K562 (cell line): Measurements from ENCODE around the gene NFAM1. TPM values are rescaled to one million over a fixed set of nuclear protein-coding genes. Genes with fewer than 3 reads are reported as not detected.
A peak's percentile ranks its signal among the peaks of the same experiment; 100 is the strongest.

Experiments used
- ATAC-seq: fragments of 200-7000 bp; cut with Tn5 transposase; 3 replicates; pipeline ENCODE4 v1.9.1; 2020; ENCODE audit warnings: moderate library complexity
- BruUV-seq: library from RNA; stranded (reverse); fragments of 400-500 nt; replicated peaks from 2 replicates; lab custom pipeline; 2021; lab: Mats Ljungman, UMichigan
- CTCF ChIA-PET: fragments of 300-600 bp; formaldehyde crosslinking; extraction: SDS; loops from one replicate; lab custom pipeline; 2021; ENCODE audit warnings: low intra/inter-chr PET ratio; lab: Yijun Ruan, JAX
- POLR2A ChIA-PET: fragments of 300-600, 350-650 bp; sonication (Branson Sonifier 250); formaldehyde crosslinking; extraction: SDS; loops from one replicate; lab custom pipeline; 2021; ENCODE audit warnings: antibody characterized with exemption, inconsistent platforms; lab: Yijun Ruan, JAX
- DNase-seq, 4 experiments: peaks; one replicate each; pipeline versions ENCODE4 v3.0.0 to v3.0.0-alpha.2; 2011 to 2018; ENCODE audit warnings: low spot score in 3 of 4, mixed read lengths in 3 of 4; ENCODE audit errors: extremely low read depth in 1 of 4
- FAIRE-seq: peaks from 2 replicates; lab custom pipeline; 2011; peaks lifted over from hg19 to GRCh38; lab: Jason Lieb, UNC
- H2AFZ ChIP-seq: 2 replicates; pipeline ENCODE4 v1.6.0; 2011; ENCODE audit warnings: low read depth, low read length, control low read depth, inconsistent platforms
- H3K27ac ChIP-seq: fragments of 200-600 bp; 3 replicates; pipeline ENCODE4 v1.8.0; 2011; ENCODE audit warnings: low read depth, mild to moderate bottlenecking, control low read depth, inconsistent platforms, low read length, moderate library complexity, mixed read lengths; ENCODE audit errors: extremely low read depth
- H3K27me3 ChIP-seq, 2 experiments: fragments of 300-600 bp in 1 of 2; 2 replicates in 1 of 2; 3 replicates in 1 of 2; pipeline versions ENCODE4 v1.6.0 to v1.8.0; 2011; ENCODE audit warnings: inconsistent platforms in 2 of 2, low read length in 2 of 2, mild to moderate bottlenecking in 1 of 2, mixed read lengths in 1 of 2, moderate library complexity in 1 of 2; ENCODE audit not compliant: control insufficient read depth in 2 of 2, insufficient read depth in 2 of 2
- H3K36me3 ChIP-seq: fragments of 300-600 bp; 3 replicates; pipeline ENCODE4 v1.8.0; 2011; ENCODE audit warnings: mild to moderate bottlenecking, low read length, inconsistent platforms; ENCODE audit not compliant: control insufficient read depth, insufficient read depth
- H3K4me1 ChIP-seq, 2 experiments: fragments of 200-600 bp in 1 of 2; replicated peaks in 1 of 2; 2 replicates in 1 of 2; 3 replicates in 1 of 2; pipeline versions ENCODE4 v1.5.1 to v1.8.0; 2011; ENCODE audit warnings: inconsistent platforms in 2 of 2, low read length in 2 of 2, mild to moderate bottlenecking in 1 of 2, mixed read lengths in 1 of 2, moderate library complexity in 1 of 2; ENCODE audit not compliant: control insufficient read depth in 2 of 2, insufficient read depth in 2 of 2
- H3K4me2 ChIP-seq: 2 replicates; pipeline ENCODE4 v1.6.1; 2011; ENCODE audit warnings: low read length, control low read depth, inconsistent platforms, mixed read lengths; ENCODE audit not compliant: insufficient read depth
- H3K4me3 ChIP-seq: fragments of 200-600 bp; sonication (generic), shearing (Covaris generic); 2 replicates; pipeline ENCODE4 v1.5.1; 2016; ENCODE audit warnings: control low read depth, inconsistent platforms
- H3K79me2 ChIP-seq: fragments of 200-600 bp; 3 replicates; pipeline ENCODE4 v1.8.0; 2011; ENCODE audit warnings: low read length, inconsistent platforms; ENCODE audit not compliant: control insufficient read depth, insufficient read depth
- H3K9ac ChIP-seq, 2 experiments: 2 replicates each; pipeline versions ENCODE4 v1.6.0 to v1.6.1; 2011; ENCODE audit warnings: low read depth in 2 of 2, low read length in 2 of 2, control low read depth in 1 of 2, inconsistent platforms in 1 of 2, mild to moderate bottlenecking in 1 of 2, mixed read lengths in 1 of 2; ENCODE audit not compliant: insufficient read depth in 1 of 2
- H3K9me1 ChIP-seq: one replicate; pipeline ENCODE4 v1.6.0; 2011; ENCODE audit warnings: inconsistent platforms, mild to moderate bottlenecking, low read length, moderate library complexity; ENCODE audit not compliant: control insufficient read depth, insufficient read depth
- H3K9me3 ChIP-seq: replicated peaks from 2 replicates; pipeline ENCODE4 v1.5.1; 2011; ENCODE audit warnings: low read depth, low read length, inconsistent platforms; ENCODE audit not compliant: control insufficient read depth, insufficient read depth
- H4K20me1 ChIP-seq: replicated peaks from 2 replicates; pipeline ENCODE4 v1.6.1; 2011; ENCODE audit warnings: low read length, inconsistent platforms, mixed read lengths; ENCODE audit not compliant: control insufficient read depth, insufficient read depth
- BRCA1 ChIP-seq, 2 experiments: fragments of 450-650 bp in 1 of 2; sonication (generic) in 1 of 2; formaldehyde crosslinking in 1 of 2; IDR thresholded peaks; 2 replicates each; pipeline versions ENCODE4 v1.5.0 to v1.6.1; 2017 to 2020; ENCODE audit warnings: mild to moderate bottlenecking in 1 of 2, missing genetic modification reagents in 1 of 2
- CREM ChIP-seq: IDR thresholded peaks from 2 replicates; pipeline ENCODE4 v1.6.1; 2014; ENCODE audit warnings: antibody characterized with exemption, low read depth
- EHMT2 ChIP-seq: fragments of 450-650 bp; IDR thresholded peaks from 2 replicates; pipeline ENCODE4 v1.6.1; 2018; ENCODE audit warnings: antibody characterized with exemption
- GABPA ChIP-seq: fragments of 200-800 bp; sonication (Bioruptor generic); conservative IDR thresholded peaks from 2 replicates; pipeline ENCODE4 v1.6.1; 2016; ENCODE audit warnings: low read depth, missing genetic modification characterization, missing compliant biosample characterization
- GTF2F1 ChIP-seq: IDR thresholded peaks from 2 replicates; pipeline ENCODE4 v1.6.1; 2011; ENCODE audit warnings: low read depth, low read length, improper control_type of control experiment
- LEF1 ChIP-seq: fragments of 450-650 bp; IDR thresholded peaks from 2 replicates; pipeline ENCODE4 v1.6.1; 2016; ENCODE audit warnings: mild to moderate bottlenecking
- MXI1 ChIP-seq: IDR thresholded peaks from 2 replicates; pipeline ENCODE4 v1.6.1; 2011; ENCODE audit warnings: low read depth, mild to moderate bottlenecking, improper control_type of control experiment, low read length
- RNF219 ChIP-seq: fragments of 250-450 bp; sonication (Bioruptor Pico); IDR thresholded peaks from 2 replicates; pipeline ENCODE4 v1.5.0; 2022; ENCODE audit warnings: mild to moderate bottlenecking
- SRSF9 ChIP-seq: fragments of 200-400 bp; formaldehyde crosslinking; IDR thresholded peaks from 2 replicates; pipeline ENCODE4 v1.6.1; 2017; ENCODE audit warnings: low read depth, low read length, borderline replicate concordance
- TBL1XR1 ChIP-seq, 2 experiments: IDR thresholded peaks; 2 replicates each; pipeline ENCODE4 v1.6.1; 2012; ENCODE audit warnings: improper control_type of control experiment in 2 of 2, low read length in 2 of 2, mild to moderate bottlenecking in 1 of 2
- TCF7 ChIP-seq: sonication (generic); IDR thresholded peaks from 2 replicates; pipeline ENCODE4 v1.6.1; 2016; ENCODE audit warnings: antibody characterized with exemption, borderline replicate concordance
- ZFP30 ChIP-seq: fragments of 250-450 bp; sonication (Bioruptor Pico); IDR thresholded peaks from 2 replicates; pipeline ENCODE4 v1.8.0; 2022; ENCODE audit warnings: moderate library complexity, mild to moderate bottlenecking, inconsistent platforms, borderline replicate concordance
- ZNF311 ChIP-seq: fragments of 250-450 bp; sonication (Bioruptor Pico); IDR thresholded peaks from 2 replicates; pipeline ENCODE4 v1.4.0; 2020; ENCODE audit warnings: mild to moderate bottlenecking, moderate library complexity
- ZNF449 ChIP-seq: fragments of 250-450 bp; sonication (Bioruptor Pico); IDR thresholded peaks from 2 replicates; pipeline ENCODE4 v1.8.0; 2022; ENCODE audit warnings: moderate library complexity, mild to moderate bottlenecking, inconsistent platforms
- ZNF785 ChIP-seq: fragments of 250-450 bp; sonication (Bioruptor Pico); IDR thresholded peaks from 2 replicates; pipeline ENCODE4 v1.4.0; 2020; ENCODE audit warnings: mild to moderate bottlenecking
- WGBS: fragments of 100-300 bp; shearing (Covaris generic); methylation state at CpG from one replicate; pipeline ENCODE4 v1.1.6; 2016; ENCODE audit warnings: low coverage, mixed read lengths; ENCODE audit not compliant: insufficient coverage; ENCODE audit errors: missing lambda C conversion rate; 5-methylcytosine and 5-hydroxymethylcytosine counted together
- in situ Hi-C: fragments of 300-500 bp; cut with MboI; formaldehyde crosslinking; loops from 4 replicates; pipeline ENCODE4 v1.15.0; 2018; ENCODE audit warnings: inconsistent platforms, mixed read lengths
- intact Hi-C: fragments of 100-400 bp; cut with micrococcal nuclease; formaldehyde crosslinking; loops from 2 replicates; pipeline ENCODE4 v1.14.2; 2022
- polyA plus RNA-seq, 8 experiments: library from polyadenylated mRNA; depleted of rRNA in 4 of 8; stranded (reverse) in 5 of 8; unstranded in 3 of 8; fragments of >200 nt; fragmentation: Nextera tagmentation in 2 of 8; fragmentation: Illumina TruSeq in 1 of 8; extraction: Ambion mirVana in 2 of 8; extraction: Trizol in 1 of 8; gene quantifications; 2 replicates each; pipeline versions ENCODE4 v1.2.1 to v1.2.3, GENCODE V29; 2011 to 2014; ENCODE audit warnings: inconsistent platforms in 1 of 8, missing spikeins in 1 of 8
- total RNA-seq, 7 experiments: library from RNA; depleted of rRNA in 6 of 7; stranded (reverse); fragments of >200 nt in 6 of 7; fragmentation: Illumina TruSeq in 2 of 7; extraction: Trizol in 2 of 7; gene quantifications; 2 replicates each; pipeline versions ENCODE4 v1.2.1 to v1.2.3, GENCODE V29; 2011 to 2021; ENCODE audit warnings: low replicate concordance in 1 of 7

NFAM1 gene
- total and polyA plus RNA-seq, 9 of the 15 experiments (the other 6 are each of a cell fraction or from before 2014, with no cell fraction given): 0.01 to 0.18 (median 0.03) TPM; not detected in 5

- ChIA-PET POLR2A (interaction anchor here (0.6 to 1.5 kb wide), 6 partner anchors 11 to 1261 kb away, joined by 3 to 4 read pairs (median 3); partner anchors contain the start of gene NFAM1), CTCF (interaction anchor here (0.7 to 1.0 kb wide), 2 partner anchors 304 to 305 kb away, joined by 3 to 5 read pairs; no protein-coding TSS in a partner anchor)
- Histone ChIP-seq H4K20me1 (no peaks in the 10 kb centered on the region), H3K9me1 (no peaks in the 10 kb centered on the region), H3K27me3 (no peaks in the 10 kb centered on the region; a peak in 1 of 5 replicates), H3K4me1 (no peaks in the 10 kb centered on the region; a peak in 1 of 5 replicates), H3K4me3 (no peak overlapping the region), H3K9ac (no peak overlapping the region), H3K27ac (no peak overlapping the region), H3K36me3 (no peaks in the 10 kb centered on the region), H3K9me3 (no peaks in the 10 kb centered on the region), H3K79me2 (no peaks in the 10 kb centered on the region), H3K4me2 (no peak overlapping the region), H2AFZ (no peak overlapping the region)
- intact Hi-C loops: no loop called here
- FAIRE-seq: peak; percentile 92
- in situ Hi-C loops: no loop called here
- peak; percentile 26 to 60 (median 44) for DNase-seq
- no TSS peak for BruUV-seq
- 34% methylated on average over 5 of the region's 5 CpGs for WGBS
- ATAC-seq: peak; percentile 84
- TF ChIP-seq LEF1 (no peak), RNF219 (CRISPR knock-in tag) (no peak), GABPA (tag) (no peak), ZNF449 (CRISPR knock-in tag) (no peak), CREM (no peak), BRCA1 (IDR thresholded peaks at IDR 0.05) (no peak), BRCA1 (CRISPR knock-in tag; IDR thresholded peaks at IDR 0.05) (no peak), GTF2F1 (no peak), MXI1 (no peak), SRSF9 (no peak), TBL1XR1 (IDR thresholded peaks at IDR 0.05; ENCODE audit: low read length in 2 of 2) (peak in 1 of 2 experiments; percentile 24; a peak in 1 of 4 replicates), EHMT2 (no peak), ZFP30 (no peak), ZNF785 (CRISPR knock-in tag) (no peak), ZNF311 (CRISPR knock-in tag) (no peak), TCF7 (no peak)
Observed at GRCh38 chr22:42473484-42474193, 41.4 kb upstream of the NFAM1 start.
